Measurements from ENCODE around the gene LETMD1.

LETMD1 gene

GRCh38 chr12:51067229-51067628 is 19.1 kb downstream of the LETMD1 start:
- no peak overlapping the region for H3K4me3 ChIP-seq (ENCODE audit: low read length)
- TF ChIP-seq EZH2phosphoT487 (IDR thresholded peaks at IDR 0.05; ENCODE audit: low read length): no peak
- no peak for TF ChIP-seq EZH2 (optimal IDR thresholded peaks at IDR 0.05; ENCODE audit: low read depth, low read length)
- TF ChIP-seq CTCF (IDR thresholded peaks at IDR 0.05; ENCODE audit: low read length): no peak
- H3K9me2 ChIP-seq (replicated peaks; ENCODE audit: insufficient read depth, low read length): no peaks in the 10 kb centered on the region
- H3K36me3 ChIP-seq (replicated peaks; ENCODE audit: insufficient read depth, low read length): no peaks in the 10 kb centered on the region; the same call in 1 of the 2 replicates
- no peak overlapping the region for H3K4me2 ChIP-seq (ENCODE audit: low read depth, low read length)
- H3K27ac ChIP-seq (ENCODE audit: low read length): no peak overlapping the region
- H3F3A ChIP-seq (ENCODE audit: insufficient read depth, low read length): peaks cover 5% of the 10 kb centered on the region; the same call in 1 of the 2 replicates
- no peaks in the 10 kb centered on the region for H3K9me3 ChIP-seq (replicated peaks; ENCODE audit: insufficient read depth, low read length)
- no peaks in the 10 kb centered on the region for H4K20me1 ChIP-seq (ENCODE audit: insufficient read depth, low read length)
- no peak for DNase-seq
- no peak overlapping the region for H2AFZ ChIP-seq (ENCODE audit: low read length)
- H3K27me3 ChIP-seq (replicated peaks; ENCODE audit: insufficient read depth, low read length): no peaks in the 10 kb centered on the region
- no peaks in the 10 kb centered on the region for H3K79me2 ChIP-seq (ENCODE audit: low read length)
- H3K4me1 ChIP-seq (ENCODE audit: low read length): no peaks in the 10 kb centered on the region
- H3K9ac ChIP-seq (ENCODE audit: low read length): no peak overlapping the region

GRCh38 chr12:51067771-51068170 is 19.6 kb downstream of the LETMD1 start:
- no peaks in the 10 kb centered on the region for H3K27me3 ChIP-seq (replicated peaks; ENCODE audit: insufficient read depth, low read length)
- no peaks in the 10 kb centered on the region; the same call in 1 of the 2 replicates for H3K36me3 ChIP-seq (replicated peaks; ENCODE audit: insufficient read depth, low read length)
- no peak for TF ChIP-seq EZH2 (optimal IDR thresholded peaks at IDR 0.05; ENCODE audit: low read depth, low read length)
- peaks cover 5% of the 10 kb centered on the region; the same call in 1 of the 2 replicates for H3F3A ChIP-seq (ENCODE audit: insufficient read depth, low read length)
- H3K9me3 ChIP-seq (replicated peaks; ENCODE audit: insufficient read depth, low read length): no peaks in the 10 kb centered on the region
- no peak overlapping the region for H3K4me3 ChIP-seq (ENCODE audit: low read length)
- no peaks in the 10 kb centered on the region for H3K9me2 ChIP-seq (replicated peaks; ENCODE audit: insufficient read depth, low read length)
- no peaks in the 10 kb centered on the region for H4K20me1 ChIP-seq (ENCODE audit: insufficient read depth, low read length)
- H2AFZ ChIP-seq (ENCODE audit: low read length): no peak overlapping the region
- H3K27ac ChIP-seq (ENCODE audit: low read length): no peak overlapping the region
- H3K4me1 ChIP-seq (ENCODE audit: low read length): no peaks in the 10 kb centered on the region
- no peak overlapping the region for H3K9ac ChIP-seq (ENCODE audit: low read length)
- no peak overlapping the region for H3K4me2 ChIP-seq (ENCODE audit: low read depth, low read length)
- H3K79me2 ChIP-seq (ENCODE audit: low read length): no peaks in the 10 kb centered on the region
- DNase-seq: no peak

DNA sequence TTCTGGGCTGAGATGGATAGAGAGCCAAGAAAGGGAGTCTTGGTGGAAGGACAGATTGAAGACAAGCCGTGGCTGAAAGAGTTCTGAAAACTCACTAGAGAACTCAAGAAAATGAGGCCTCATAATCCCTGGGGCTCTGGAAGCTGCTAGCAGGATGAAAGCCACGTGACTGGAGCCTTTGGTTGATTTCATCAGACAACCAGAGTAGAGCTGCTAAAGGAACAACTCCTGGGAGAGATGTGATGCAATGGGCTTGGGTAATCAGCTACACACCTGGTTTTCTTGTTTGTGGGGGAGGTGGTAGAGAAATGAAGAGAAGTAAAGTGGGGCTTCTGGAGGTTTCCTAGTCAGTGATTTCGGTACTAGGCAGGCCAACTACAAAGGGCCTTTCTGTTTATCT is 21.9 kb downstream of the LETMD1 start:
- H4K20me1 ChIP-seq (ENCODE audit: insufficient read depth, low read length): no peaks in the 10 kb centered on the region
- H3K4me2 ChIP-seq (ENCODE audit: low read depth, low read length): no peak overlapping the region
- peaks cover 2% of the 10 kb centered on the region; the same call in 1 of the 2 replicates for H3K36me3 ChIP-seq (replicated peaks; ENCODE audit: insufficient read depth, low read length)
- H3K4me1 ChIP-seq (ENCODE audit: low read length): no peaks in the 10 kb centered on the region
- no peaks in the 10 kb centered on the region for H3K9me2 ChIP-seq (replicated peaks; ENCODE audit: insufficient read depth, low read length)
- no peaks in the 10 kb centered on the region for H3K79me2 ChIP-seq (ENCODE audit: low read length)
- no peak for DNase-seq
- no peaks in the 10 kb centered on the region for H3K27me3 ChIP-seq (replicated peaks; ENCODE audit: insufficient read depth, low read length)
- no peak overlapping the region for H3K27ac ChIP-seq (ENCODE audit: low read length)
- no peak overlapping the region for H2AFZ ChIP-seq (ENCODE audit: low read length)
- no peak overlapping the region for H3K4me3 ChIP-seq (ENCODE audit: low read length)
- H3K9me3 ChIP-seq (replicated peaks; ENCODE audit: insufficient read depth, low read length): no peaks in the 10 kb centered on the region
- H3F3A ChIP-seq (ENCODE audit: insufficient read depth, low read length): peaks cover 5% of the 10 kb centered on the region; the same call in 1 of the 2 replicates
- no peak overlapping the region for H3K9ac ChIP-seq (ENCODE audit: low read length)
- TF ChIP-seq EZH2 (optimal IDR thresholded peaks at IDR 0.05; ENCODE audit: low read depth, low read length) (no peak), CTCF (IDR thresholded peaks at IDR 0.05; ENCODE audit: low read length) (no peak), EZH2phosphoT487 (IDR thresholded peaks at IDR 0.05; ENCODE audit: low read length) (no peak)

- H3K27ac ChIP-seq (ENCODE audit: low read length): no peak overlapping the region
- no peak overlapping the region for H2AFZ ChIP-seq (ENCODE audit: low read length)
- no peaks in the 10 kb centered on the region for H3K9me2 ChIP-seq (replicated peaks; ENCODE audit: insufficient read depth, low read length)
- H3K4me3 ChIP-seq (ENCODE audit: low read length): no peak overlapping the region
- no peak for DNase-seq
- no peaks in the 10 kb centered on the region for H3K79me2 ChIP-seq (ENCODE audit: low read length)
- H3K4me2 ChIP-seq (ENCODE audit: low read depth, low read length): no peak overlapping the region
- no peaks in the 10 kb centered on the region for H3K4me1 ChIP-seq (ENCODE audit: low read length)
- H3K9ac ChIP-seq (ENCODE audit: low read length): no peak overlapping the region
- H3F3A ChIP-seq (ENCODE audit: insufficient read depth, low read length): no peaks in the 10 kb centered on the region
- H3K9me3 ChIP-seq (replicated peaks; ENCODE audit: insufficient read depth, low read length): no peaks in the 10 kb centered on the region
- TF ChIP-seq CTCF (IDR thresholded peaks at IDR 0.05; ENCODE audit: low read length): no peak
- TF ChIP-seq EZH2 (optimal IDR thresholded peaks at IDR 0.05; ENCODE audit: low read depth, low read length): no peak
- no peak for TF ChIP-seq EZH2phosphoT487 (IDR thresholded peaks at IDR 0.05; ENCODE audit: low read length)
- H4K20me1 ChIP-seq (ENCODE audit: insufficient read depth, low read length): no peaks in the 10 kb centered on the region
- H3K36me3 ChIP-seq (replicated peaks; ENCODE audit: insufficient read depth, low read length): peaks cover 2% of the 10 kb centered on the region; the same call in 1 of the 2 replicates
- no peaks in the 10 kb centered on the region for H3K27me3 ChIP-seq (replicated peaks; ENCODE audit: insufficient read depth, low read length)
Observed at GRCh38 chr12:51071663-51072062, 23.5 kb downstream of the LETMD1 start.

Data from MM.1S (cell line).